Measurements from ENCODE around the gene TOX4. TPM values are rescaled to one million over a fixed set of nuclear protein-coding genes. Genes with fewer than 3 reads are reported as not detected.

The TOX4 gene
- total RNA-seq, 6 experiments from 2014 or later, result 79.8 to 96.3 (median 88.5) TPM

- H3K27ac Mint-ChIP-seq, result no peak overlapping the region
These were observed 48.6 kb downstream of the TOX4 start for GRCh38 chr14:21525571-21525961.

DNA sequence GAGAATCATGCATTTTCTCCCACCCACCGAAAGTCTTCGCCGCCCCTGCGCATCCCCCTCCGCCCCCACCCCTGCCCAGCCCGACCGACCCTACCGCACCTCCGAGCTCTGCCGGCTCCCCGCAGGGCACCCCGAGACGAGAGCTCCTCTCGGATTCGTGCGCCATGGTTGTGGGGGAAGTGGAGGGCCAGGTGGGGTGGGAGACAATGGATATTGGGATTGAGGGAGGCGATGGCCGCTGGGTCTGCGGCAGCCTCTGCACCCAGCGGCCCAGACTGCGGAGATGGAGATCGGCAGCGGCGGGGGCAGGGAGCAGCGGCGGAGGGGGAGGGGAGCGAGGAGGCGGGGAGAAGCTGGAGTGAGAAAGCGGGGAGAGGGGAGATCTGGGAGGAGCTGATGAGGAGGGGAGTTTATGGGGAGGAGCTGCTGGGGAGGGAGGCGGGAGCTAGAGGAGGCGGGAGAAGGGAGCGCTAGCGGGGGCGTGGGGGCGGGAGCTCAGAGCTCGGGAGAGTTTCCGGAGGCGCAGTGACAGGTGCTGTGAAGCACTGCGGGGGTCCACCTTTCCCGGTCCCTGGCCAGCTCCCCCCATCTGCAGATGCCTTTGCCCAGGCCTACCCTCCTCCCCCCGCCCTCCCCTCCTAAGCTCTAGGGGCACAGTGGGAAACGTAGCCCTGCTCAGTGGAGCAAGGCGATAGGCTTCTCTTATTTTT, 49.1 kb downstream of the TOX4 start, which contains the start of gene SALL2:
SALL2 (minus strand) TSS at position 385 of the 710 bp plus-strand sequence; CDS start at position 166, 219 bp downstream.
- Mint-ChIP-seq H3K27ac (no peak within 1 kb of the TSS), H3K9me3 (no peaks in the 10 kb centered on the region), H3K4me3 (peak within 1 kb of the TSS; percentile 76), H3K4me1 (ENCODE audit: low read depth) (0 out of 2 replicates have a peak, but pooled peaks cover 2% of the 10 kb centered on the region), H3K36me3 (ENCODE audit: low read depth) (no peaks in the 10 kb centered on the region; the same call in 1 of the 2 replicates), H3K27me3 (ENCODE audit: insufficient read depth) (peaks cover 17% of the 10 kb centered on the region)
- DNase-seq, result no peak
- TF ChIP-seq, protein P1, sequence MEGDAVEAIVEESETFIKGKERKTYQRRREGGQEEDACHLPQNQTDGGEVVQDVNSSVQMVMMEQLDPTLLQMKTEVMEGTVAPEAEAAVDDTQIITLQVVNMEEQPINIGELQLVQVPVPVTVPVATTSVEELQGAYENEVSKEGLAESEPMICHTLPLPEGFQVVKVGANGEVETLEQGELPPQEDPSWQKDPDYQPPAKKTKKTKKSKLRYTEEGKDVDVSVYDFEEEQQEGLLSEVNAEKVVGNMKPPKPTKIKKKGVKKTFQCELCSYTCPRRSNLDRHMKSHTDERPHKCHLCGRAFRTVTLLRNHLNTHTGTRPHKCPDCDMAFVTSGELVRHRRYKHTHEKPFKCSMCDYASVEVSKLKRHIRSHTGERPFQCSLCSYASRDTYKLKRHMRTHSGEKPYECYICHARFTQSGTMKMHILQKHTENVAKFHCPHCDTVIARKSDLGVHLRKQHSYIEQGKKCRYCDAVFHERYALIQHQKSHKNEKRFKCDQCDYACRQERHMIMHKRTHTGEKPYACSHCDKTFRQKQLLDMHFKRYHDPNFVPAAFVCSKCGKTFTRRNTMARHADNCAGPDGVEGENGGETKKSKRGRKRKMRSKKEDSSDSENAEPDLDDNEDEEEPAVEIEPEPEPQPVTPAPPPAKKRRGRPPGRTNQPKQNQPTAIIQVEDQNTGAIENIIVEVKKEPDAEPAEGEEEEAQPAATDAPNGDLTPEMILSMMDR (IDR thresholded peaks at IDR 0.05), result no peak

More at GRCh38 chr14:21525571-21525961, 48.6 kb downstream of the TOX4 start:
- DNase-seq, result no peak
- Mint-ChIP-seq H3K36me3 (ENCODE audit: low read depth) (no peaks in the 10 kb centered on the region; the same call in 1 of the 2 replicates), H3K9me3 (no peaks in the 10 kb centered on the region), H3K4me1 (ENCODE audit: low read depth) (0 out of 2 replicates have a peak, but pooled peaks cover 5% of the 10 kb centered on the region), H3K27me3 (ENCODE audit: insufficient read depth) (peaks cover 17% of the 10 kb centered on the region), H3K4me3 (peak overlapping the region; percentile 76)
- TF ChIP-seq, protein P1 (IDR thresholded peaks at IDR 0.05), result no peak

DNA sequence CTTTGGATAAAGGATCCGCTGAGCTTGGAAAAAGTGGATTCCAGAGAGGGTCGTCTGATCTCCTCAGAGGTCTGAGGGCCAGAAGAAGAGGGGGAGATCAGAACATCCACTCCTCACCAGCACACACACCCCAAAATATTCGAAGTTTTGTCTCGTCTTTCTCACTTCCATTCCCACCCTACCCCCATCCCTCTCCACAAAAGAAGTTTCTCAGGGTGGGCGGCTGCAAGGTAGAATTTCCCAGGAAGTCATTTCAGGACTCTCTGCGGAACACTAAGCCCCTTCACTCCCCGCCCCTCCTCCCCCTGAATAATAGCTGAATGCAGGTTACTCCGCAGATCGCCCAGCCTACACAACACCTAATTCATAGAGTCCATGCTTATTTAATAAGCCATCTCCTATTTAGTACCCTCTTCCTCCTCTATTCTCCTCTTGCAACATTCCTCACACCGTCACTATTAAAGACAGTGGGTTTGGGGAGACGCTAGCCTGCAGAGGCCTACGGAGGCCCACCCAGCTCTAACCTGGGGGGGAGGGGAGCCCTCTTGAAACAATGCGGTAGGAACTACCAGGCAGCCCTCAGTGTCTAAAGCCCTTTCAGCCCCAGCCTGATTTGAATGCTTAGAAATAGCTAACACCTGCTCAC, 49.8 kb downstream of the TOX4 start:
- DNase-seq, result no peak
- Mint-ChIP-seq H3K4me1 (ENCODE audit: low read depth) (no peaks in the 10 kb centered on the region), H3K27ac (no peak overlapping the region), H3K4me3 (peak overlapping the region; percentile 60), H3K27me3 (ENCODE audit: insufficient read depth) (peaks cover 20% of the 10 kb centered on the region), H3K36me3 (ENCODE audit: low read depth) (no peaks in the 10 kb centered on the region; the same call in 1 of the 2 replicates), H3K9me3 (no peaks in the 10 kb centered on the region)
- TF ChIP-seq, protein P1 (IDR thresholded peaks at IDR 0.05), result no peak

GRCh38 chr14:21527318-21527679, 50.3 kb downstream of the TOX4 start:
- H3K27me3 Mint-ChIP-seq (ENCODE audit: insufficient read depth), result peaks cover 24% of the 10 kb centered on the region
- no peaks in the 10 kb centered on the region for H3K4me1 Mint-ChIP-seq (ENCODE audit: low read depth)
- no peak overlapping the region for H3K4me3 Mint-ChIP-seq
- no peaks in the 10 kb centered on the region for H3K9me3 Mint-ChIP-seq
- H3K27ac Mint-ChIP-seq, result no peak overlapping the region
- TF ChIP-seq, protein P1 (IDR thresholded peaks at IDR 0.05), result no peak
- no peaks in the 10 kb centered on the region; the same call in 1 of the 2 replicates for H3K36me3 Mint-ChIP-seq (ENCODE audit: low read depth)
- no peak for DNase-seq

DNA sequence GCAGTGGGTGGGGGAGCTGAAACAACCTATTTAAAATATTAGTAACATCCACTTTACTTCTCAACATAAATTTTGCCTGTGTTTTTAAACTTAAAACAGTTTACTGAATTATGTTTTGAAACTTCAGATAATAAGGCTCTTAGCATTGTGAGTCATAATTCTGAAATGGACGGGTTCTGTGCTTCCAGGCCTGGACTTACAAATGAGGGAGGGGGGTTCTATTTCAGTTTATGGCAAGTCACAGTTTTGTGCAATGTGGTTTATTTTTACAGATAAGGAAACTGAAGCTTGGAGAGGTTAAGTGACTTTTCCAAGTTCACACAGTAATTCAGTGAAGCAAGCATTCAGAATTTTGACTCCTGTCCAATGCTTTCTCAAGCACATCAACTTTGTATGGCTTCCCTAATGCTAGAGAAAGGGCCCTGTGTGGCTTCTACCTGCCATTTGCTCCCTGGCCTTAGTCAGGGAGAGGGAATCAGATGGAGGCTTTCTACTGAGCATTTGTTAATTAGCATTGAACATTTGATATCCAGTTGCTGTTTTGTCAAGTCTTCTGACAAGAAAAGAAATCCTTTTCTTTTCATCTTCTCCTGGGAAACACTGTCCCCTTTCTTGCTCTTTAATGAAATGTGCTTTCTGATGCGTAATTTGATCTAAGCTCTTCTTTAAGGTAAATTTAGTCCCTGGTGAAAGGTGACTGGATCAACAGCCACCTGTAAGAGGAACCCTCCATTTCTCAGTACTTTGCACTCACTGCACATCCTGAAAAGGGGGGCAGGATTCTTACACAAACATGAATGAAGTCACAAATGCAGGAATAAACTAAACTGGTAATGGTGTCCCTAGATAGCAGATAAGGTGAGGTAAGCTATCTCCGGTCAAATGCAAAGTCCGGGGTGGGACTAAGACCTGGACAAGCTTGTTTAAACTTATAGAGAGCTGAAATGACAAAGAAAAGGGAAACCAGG, 51.7 kb downstream of the TOX4 start:
- H3K36me3 Mint-ChIP-seq (ENCODE audit: low read depth), result no peaks in the 10 kb centered on the region; the same call in 1 of the 2 replicates
- no peak overlapping the region for H3K4me3 Mint-ChIP-seq
- TF ChIP-seq, protein P1 (IDR thresholded peaks at IDR 0.05), result no peak
- H3K9me3 Mint-ChIP-seq, result no peaks in the 10 kb centered on the region
- no peaks in the 10 kb centered on the region for H3K4me1 Mint-ChIP-seq (ENCODE audit: low read depth)
- DNase-seq, result no peak
- H3K27me3 Mint-ChIP-seq (ENCODE audit: insufficient read depth), result peaks cover 19% of the 10 kb centered on the region
- H3K27ac Mint-ChIP-seq, result no peak overlapping the region

Data from HFFc6 (cell line).